ENCODE results near the gene AKAP9. TPM values are rescaled to one million over a fixed set of nuclear protein-coding genes. Genes with fewer than 3 reads are reported as not detected.
"Not testable (repeated sequence)": the region's sequence is repeated elsewhere in the genome, so short reads cannot be mapped to it uniquely, and the experiment has no call there.

Gene AKAP9
- total RNA-seq (2021) (62.1 and 62.6 TPM in 2 replicates), Bru-seq, nascent RNA (percentile 86 among the genes with signal in this experiment), BruChase-seq, experiment 1, labeled RNA remaining after a 2-hour chase (percentile 83 among the genes with signal in this experiment), BruChase-seq, experiment 2, labeled RNA remaining after a 6-hour chase (percentile 82 among the genes with signal in this experiment)
- long read RNA-seq, full-length matches to known transcripts: 1 of 13 reads
- long read RNA-seq, partial matches to known transcripts: 4 of 13 reads
- long read RNA-seq, other reads (novel, unspliced or antisense): 8 of 13 reads

DNA sequence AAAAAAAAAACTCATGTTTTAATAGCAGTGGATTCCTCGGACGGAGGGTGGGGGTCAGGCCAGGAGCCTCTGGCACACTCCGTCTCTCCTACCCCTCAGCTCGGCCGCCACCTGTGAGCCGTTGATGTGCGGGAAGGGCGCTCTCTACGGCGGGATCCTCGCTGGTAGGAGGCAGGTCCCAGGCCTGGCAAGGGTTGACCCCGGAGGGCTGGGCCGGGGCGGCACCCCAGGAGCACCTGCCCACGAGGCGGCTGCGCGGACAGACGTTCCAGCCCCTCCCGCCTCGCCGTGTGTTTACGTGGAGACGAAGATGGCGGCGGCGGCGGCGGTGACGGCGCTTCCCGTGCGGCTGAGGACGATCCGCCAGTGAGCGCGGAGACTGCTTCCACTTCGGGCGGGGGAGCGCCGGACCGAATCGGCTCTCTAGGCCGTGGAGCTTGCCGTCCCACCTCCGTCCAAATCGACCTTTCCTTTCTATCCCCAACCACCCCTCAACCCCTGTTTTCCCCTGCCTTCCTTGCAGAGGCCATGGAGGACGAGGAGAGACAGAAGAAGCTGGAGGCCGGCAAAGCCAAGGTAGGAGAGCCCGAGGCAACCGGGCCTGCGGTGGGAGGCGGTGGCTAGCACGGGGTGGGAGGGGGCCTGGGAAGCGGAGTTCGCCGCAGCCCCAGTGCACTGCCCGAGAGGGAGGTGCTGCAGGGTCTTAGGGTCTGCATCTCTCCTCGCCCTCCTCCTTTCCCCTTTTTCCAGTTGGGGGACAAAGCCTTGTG lies at the start of gene AKAP9:
Gene AKAP9 (plus strand): TSS at position 291 of the 770 bp plus-strand sequence. CDS start 238 bp downstream, at position 529.
- Histone ChIP-seq H3K9me3 (ENCODE audit: low read depth, low read length, poor library complexity, severe bottlenecking) (no peaks in the 10 kb centered on the region), H3K27me3 (replicated peaks; ENCODE audit: insufficient read depth, low read depth, low read length, poor library complexity) (no peaks in the 10 kb centered on the region), H3K4me3 (ENCODE audit: low read depth, low read length, poor library complexity, severe bottlenecking) (peak within 1 kb of the TSS; percentile 82), H3K27ac (ENCODE audit: low read depth, low read length, poor library complexity, severe bottlenecking) (peak within 1 kb of the TSS; percentile 92), H3K36me3 (ENCODE audit: insufficient read depth, low read length, poor library complexity, severe bottlenecking) (no peaks in the 10 kb centered on the region), H3K4me1 (ENCODE audit: insufficient read depth, low read length, poor library complexity, severe bottlenecking) (peaks cover 15% of the 10 kb centered on the region)
- TF ChIP-seq, protein P1, sequence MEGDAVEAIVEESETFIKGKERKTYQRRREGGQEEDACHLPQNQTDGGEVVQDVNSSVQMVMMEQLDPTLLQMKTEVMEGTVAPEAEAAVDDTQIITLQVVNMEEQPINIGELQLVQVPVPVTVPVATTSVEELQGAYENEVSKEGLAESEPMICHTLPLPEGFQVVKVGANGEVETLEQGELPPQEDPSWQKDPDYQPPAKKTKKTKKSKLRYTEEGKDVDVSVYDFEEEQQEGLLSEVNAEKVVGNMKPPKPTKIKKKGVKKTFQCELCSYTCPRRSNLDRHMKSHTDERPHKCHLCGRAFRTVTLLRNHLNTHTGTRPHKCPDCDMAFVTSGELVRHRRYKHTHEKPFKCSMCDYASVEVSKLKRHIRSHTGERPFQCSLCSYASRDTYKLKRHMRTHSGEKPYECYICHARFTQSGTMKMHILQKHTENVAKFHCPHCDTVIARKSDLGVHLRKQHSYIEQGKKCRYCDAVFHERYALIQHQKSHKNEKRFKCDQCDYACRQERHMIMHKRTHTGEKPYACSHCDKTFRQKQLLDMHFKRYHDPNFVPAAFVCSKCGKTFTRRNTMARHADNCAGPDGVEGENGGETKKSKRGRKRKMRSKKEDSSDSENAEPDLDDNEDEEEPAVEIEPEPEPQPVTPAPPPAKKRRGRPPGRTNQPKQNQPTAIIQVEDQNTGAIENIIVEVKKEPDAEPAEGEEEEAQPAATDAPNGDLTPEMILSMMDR (conservative IDR thresholded peaks at IDR 0.05; ENCODE audit: low read depth, low read length): no peak
- no peak for TF ChIP-seq EZH2 (IDR thresholded peaks at IDR 0.05; ENCODE audit: borderline replicate concordance, low read depth, low read length, poor library complexity, severe bottlenecking)
- DNase-seq (ENCODE audit: low spot score): peak; percentile 82
- ChIA-PET CTCF (no interaction called here), POLR2A (ENCODE audit: low non-redundant PET) (interaction anchor here (0.6 kb wide), 1 partner anchor 8 kb away, joined by 3 read pairs; no protein-coding TSS in a partner anchor)
- intact Hi-C loops (cut with micrococcal nuclease; ENCODE audit: unreplicated experiment): loop anchor here (1.0 kb wide), 1 partner anchor 56 kb away; no protein-coding TSS in a partner anchor
- BruUV-seq (replicated peaks): no TSS peak

DNA sequence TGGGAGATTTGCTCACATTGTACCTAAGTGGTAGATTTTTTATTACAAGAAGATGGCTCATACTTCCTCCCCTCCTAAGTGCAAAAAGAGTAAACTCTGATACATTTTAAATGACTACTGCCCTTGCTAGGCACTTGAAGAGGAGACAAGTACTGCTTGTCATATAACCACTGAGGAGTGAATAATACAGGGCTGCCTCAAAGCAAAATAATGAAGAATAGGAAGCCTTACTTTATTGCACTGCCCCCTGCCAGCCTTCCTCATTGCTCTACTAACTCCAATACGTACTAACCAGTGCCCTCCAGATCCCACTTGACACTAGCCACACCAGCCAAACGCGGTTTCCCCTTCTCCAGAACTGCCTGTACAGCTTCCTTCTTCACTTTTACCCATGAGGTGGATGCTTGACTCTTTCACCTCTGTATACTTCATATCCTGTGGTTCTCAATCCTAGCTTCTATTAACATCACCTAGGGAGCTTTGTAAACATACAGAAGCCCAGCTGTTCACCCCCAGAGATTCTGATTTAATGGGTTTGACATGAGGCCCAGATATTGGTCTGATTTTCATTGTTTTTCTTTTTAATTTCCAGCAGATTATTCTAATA lies 48.5 kb upstream of the AKAP9 start:
- Histone ChIP-seq H3K36me3 (ENCODE audit: insufficient read depth, low read length, poor library complexity, severe bottlenecking) (no peaks in the 10 kb centered on the region), H3K27me3 (replicated peaks; ENCODE audit: insufficient read depth, low read depth, low read length, poor library complexity) (no peaks in the 10 kb centered on the region), H3K4me3 (ENCODE audit: low read depth, low read length, poor library complexity, severe bottlenecking) (no peak overlapping the region), H3K27ac (ENCODE audit: low read depth, low read length, poor library complexity, severe bottlenecking) (no peak overlapping the region), H3K9me3 (ENCODE audit: low read depth, low read length, poor library complexity, severe bottlenecking) (no peaks in the 10 kb centered on the region), H3K4me1 (ENCODE audit: insufficient read depth, low read length, poor library complexity, severe bottlenecking) (peaks cover 9% of the 10 kb centered on the region)
- ChIA-PET CTCF (no interaction called here), POLR2A (ENCODE audit: low non-redundant PET) (no interaction called here)
- no TSS peak for BruUV-seq (replicated peaks)
- TF ChIP-seq, protein P1 (conservative IDR thresholded peaks at IDR 0.05; ENCODE audit: low read depth, low read length): no peak
- no peak for TF ChIP-seq EZH2 (IDR thresholded peaks at IDR 0.05; ENCODE audit: borderline replicate concordance, low read depth, low read length, poor library complexity, severe bottlenecking)
- no peak for DNase-seq (ENCODE audit: low spot score)
- intact Hi-C loops (cut with micrococcal nuclease; ENCODE audit: unreplicated experiment): no loop called here

- Histone ChIP-seq H3K36me3 (ENCODE audit: insufficient read depth, low read length, poor library complexity, severe bottlenecking) (no peaks in the 10 kb centered on the region), H3K27ac (ENCODE audit: low read depth, low read length, poor library complexity, severe bottlenecking) (no peak overlapping the region), H3K4me3 (ENCODE audit: low read depth, low read length, poor library complexity, severe bottlenecking) (no peak overlapping the region), H3K9me3 (ENCODE audit: low read depth, low read length, poor library complexity, severe bottlenecking) (no peaks in the 10 kb centered on the region), H3K27me3 (replicated peaks; ENCODE audit: insufficient read depth, low read depth, low read length, poor library complexity) (no peaks in the 10 kb centered on the region), H3K4me1 (ENCODE audit: insufficient read depth, low read length, poor library complexity, severe bottlenecking) (peaks cover 9% of the 10 kb centered on the region)
- CTCF ChIA-PET: no interaction called here
- intact Hi-C loops (cut with micrococcal nuclease; ENCODE audit: unreplicated experiment): no loop called here
- TF ChIP-seq EZH2 (IDR thresholded peaks at IDR 0.05; ENCODE audit: borderline replicate concordance, low read depth, low read length, poor library complexity, severe bottlenecking): no peak
- TF ChIP-seq, protein P1 (conservative IDR thresholded peaks at IDR 0.05; ENCODE audit: low read depth, low read length): no peak
- POLR2A ChIA-PET (ENCODE audit: low non-redundant PET): no interaction called here
- DNase-seq (ENCODE audit: low spot score): no peak
- no TSS peak for BruUV-seq (replicated peaks)
Observed at GRCh38 chr7:91892821-91893340, 47.8 kb upstream of the AKAP9 start.

- CTCF ChIA-PET; BruUV-seq (replicated peaks); POLR2A ChIA-PET (ENCODE audit: low non-redundant PET); H3K9me3 ChIP-seq (ENCODE audit: low read depth, low read length, poor library complexity, severe bottlenecking); H3K36me3 ChIP-seq (ENCODE audit: insufficient read depth, low read length, poor library complexity, severe bottlenecking); DNase-seq (ENCODE audit: low spot score); H3K4me3 ChIP-seq (ENCODE audit: low read depth, low read length, poor library complexity, severe bottlenecking); intact Hi-C loops (cut with micrococcal nuclease; ENCODE audit: unreplicated experiment); H3K27ac ChIP-seq (ENCODE audit: low read depth, low read length, poor library complexity, severe bottlenecking); H3K27me3 ChIP-seq (replicated peaks; ENCODE audit: insufficient read depth, low read depth, low read length, poor library complexity); H3K4me1 ChIP-seq (ENCODE audit: insufficient read depth, low read length, poor library complexity, severe bottlenecking): not testable (repeated sequence)
Observed at GRCh38 chr7:91893699-91894098, 47.0 kb upstream of the AKAP9 start.

Measured in A673 (cell line).